HepG2 (cell line): Measurements from ENCODE around the gene MRPL14. TPM values are rescaled to one million over a fixed set of nuclear protein-coding genes. Genes with fewer than 3 reads are reported as not detected.

Experiments used
- ASH2L ChIP-seq: fragments of 300-600, 200-600 bp; sonication (generic); IDR thresholded peaks from 2 replicates; pipeline ENCODE4 v1.7.0; 2017; ENCODE audit warnings: low read depth, mild to moderate bottlenecking, moderate library complexity, mixed read lengths, low read length; ENCODE audit not compliant: insufficient read length
- ATF6 ChIP-seq: sonication (generic); formaldehyde crosslinking; conservative IDR thresholded peaks from 2 replicates; pipeline ENCODE4 v1.4.0; 2020; ENCODE audit warnings: missing genetic modification reagents
- HDAC6 ChIP-seq: fragments of 200-600 bp; sonication (generic); IDR thresholded peaks from 2 replicates; pipeline ENCODE4 v1.7.0; 2017; ENCODE audit warnings: mild to moderate bottlenecking, antibody characterized with exemption, low read length, low read depth
- MED13 ChIP-seq: sonication (generic); formaldehyde crosslinking; IDR thresholded peaks from 2 replicates; pipeline ENCODE4 v1.5.0; 2020; ENCODE audit warnings: missing genetic modification reagents
- PHF8 ChIP-seq: sonication (generic); formaldehyde crosslinking; IDR thresholded peaks from 2 replicates; pipeline ENCODE4 v1.5.0; 2020; ENCODE audit warnings: missing genetic modification reagents
- SOX13 ChIP-seq, 3 experiments: fragments of 450-650 bp in 1 of 3; sonication (generic) in 1 of 3; formaldehyde crosslinking in 1 of 3; IDR thresholded peaks in 2 of 3; conservative IDR thresholded peaks in 1 of 3; 2 replicates each; pipeline versions ENCODE4 v1.5.0 to v1.6.1; 2016 to 2020; ENCODE audit warnings: antibody characterized with exemption in 1 of 3, mild to moderate bottlenecking in 1 of 3, missing compliant biosample characterization in 1 of 3, missing genetic modification reagents in 1 of 3, moderate library complexity in 1 of 3
- ZBTB39 ChIP-seq: sonication (generic); formaldehyde crosslinking; IDR thresholded peaks from 2 replicates; pipeline ENCODE4 v1.5.0; 2020; ENCODE audit warnings: missing genetic modification reagents
- ZNF10 ChIP-seq: sonication (generic); formaldehyde crosslinking; IDR thresholded peaks from 2 replicates; pipeline ENCODE4 v1.4.0; 2020; ENCODE audit warnings: mild to moderate bottlenecking, low read depth, missing genetic modification reagents, borderline replicate concordance
- ZNF251 ChIP-seq: sonication (generic); formaldehyde crosslinking; IDR thresholded peaks from 2 replicates; pipeline ENCODE4 v1.9.0; 2021; ENCODE audit warnings: mild to moderate bottlenecking, missing genetic modification reagents
- ZNF543 ChIP-seq: sonication (generic); formaldehyde crosslinking; IDR thresholded peaks from 2 replicates; pipeline ENCODE4 v1.4.0; 2020; ENCODE audit warnings: mild to moderate bottlenecking, missing genetic modification reagents
- ZNF558 ChIP-seq: sonication (generic); formaldehyde crosslinking; IDR thresholded peaks from 2 replicates; pipeline ENCODE4 v1.9.0; 2022; ENCODE audit warnings: mild to moderate bottlenecking, missing genetic modification reagents, borderline replicate concordance
- ZNF672 ChIP-seq: sonication (generic); formaldehyde crosslinking; IDR thresholded peaks from 2 replicates; pipeline ENCODE4 v1.8.1; 2022; ENCODE audit warnings: missing genetic modification reagents
- ZNF768 ChIP-seq: sonication (generic); formaldehyde crosslinking; IDR thresholded peaks from 2 replicates; pipeline ENCODE4 v1.4.0; 2020; ENCODE audit warnings: missing genetic modification reagents
- ZNF792 ChIP-seq: IDR thresholded peaks from 2 replicates; pipeline ENCODE4 v1.6.1; 2016
- polyA plus RNA-seq, 8 experiments: library from polyadenylated mRNA; depleted of rRNA in 3 of 8; stranded (reverse) in 7 of 8; unstranded in 1 of 8; fragments of >200 nt; fragmentation: Illumina TruSeq in 4 of 8; extraction: Trizol in 4 of 8; gene quantifications; 2 replicates each; pipeline versions ENCODE4 v1.2.1 to v1.2.3, GENCODE V29; 2011 to 2016; ENCODE audit warnings: low read depth in 4 of 8, missing spikeins in 1 of 8, mixed read lengths in 1 of 8; ENCODE audit not compliant: insufficient read depth in 1 of 8
- total RNA-seq, 5 experiments: library from RNA; depleted of rRNA; stranded (reverse); fragments of >200 nt; fragmentation: Illumina TruSeq; extraction: Trizol; gene quantifications; 2 replicates each; pipeline ENCODE4 v1.2.3, GENCODE V29; 2016; ENCODE audit warnings: low read depth in 1 of 5
- TF ChIP-seq, protein P1 (sequence below): sonication (generic); formaldehyde crosslinking; IDR thresholded peaks from 2 replicates; pipeline ENCODE4 v1.4.0; 2020; ENCODE audit warnings: missing genetic modification reagents, borderline replicate concordance
- TF ChIP-seq, protein P2 (sequence below): sonication (generic); formaldehyde crosslinking; IDR thresholded peaks from 2 replicates; pipeline ENCODE4 v1.5.0; 2020; ENCODE audit warnings: mild to moderate bottlenecking, missing genetic modification reagents, borderline replicate concordance
- TF ChIP-seq, protein P3 (sequence below): sonication (generic); formaldehyde crosslinking; IDR thresholded peaks from 2 replicates; pipeline ENCODE4 v1.4.0; 2020; ENCODE audit warnings: missing genetic modification reagents, mild to moderate bottlenecking, borderline replicate concordance

Gene MRPL14
- total and polyA plus RNA-seq, 2 of the 13 experiments (the other 11 are each of a cell fraction or from before 2014, with no cell fraction given) = 157 to 178 TPM

- TF ChIP-seq PHF8 (CRISPR knock-in tag) = no peak
- TF ChIP-seq, protein P1, sequence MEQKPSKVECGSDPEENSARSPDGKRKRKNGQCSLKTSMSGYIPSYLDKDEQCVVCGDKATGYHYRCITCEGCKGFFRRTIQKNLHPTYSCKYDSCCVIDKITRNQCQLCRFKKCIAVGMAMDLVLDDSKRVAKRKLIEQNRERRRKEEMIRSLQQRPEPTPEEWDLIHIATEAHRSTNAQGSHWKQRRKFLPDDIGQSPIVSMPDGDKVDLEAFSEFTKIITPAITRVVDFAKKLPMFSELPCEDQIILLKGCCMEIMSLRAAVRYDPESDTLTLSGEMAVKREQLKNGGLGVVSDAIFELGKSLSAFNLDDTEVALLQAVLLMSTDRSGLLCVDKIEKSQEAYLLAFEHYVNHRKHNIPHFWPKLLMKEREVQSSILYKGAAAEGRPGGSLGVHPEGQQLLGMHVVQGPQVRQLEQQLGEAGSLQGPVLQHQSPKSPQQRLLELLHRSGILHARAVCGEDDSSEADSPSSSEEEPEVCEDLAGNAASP (CRISPR knock-in tag) = no peak; the same call in 1 of the 2 replicates
- TF ChIP-seq SOX13 (IDR thresholded peaks at IDR 0.05) = no peak
- peak in 1 of 2 experiments; percentile 51; a peak in 2 of 4 replicates for TF ChIP-seq SOX13 (CRISPR knock-in tag; conservative IDR thresholded peaks at IDR 0.05 in 1 of 2, IDR thresholded peaks at IDR 0.05 in 1 of 2)
- no peak for TF ChIP-seq MED13 (CRISPR knock-in tag)
- no peak for TF ChIP-seq ZNF768 (CRISPR knock-in tag)
- no peak for TF ChIP-seq HDAC6
- no peak for TF ChIP-seq ZNF672 (CRISPR knock-in tag)
- TF ChIP-seq, protein P2, sequence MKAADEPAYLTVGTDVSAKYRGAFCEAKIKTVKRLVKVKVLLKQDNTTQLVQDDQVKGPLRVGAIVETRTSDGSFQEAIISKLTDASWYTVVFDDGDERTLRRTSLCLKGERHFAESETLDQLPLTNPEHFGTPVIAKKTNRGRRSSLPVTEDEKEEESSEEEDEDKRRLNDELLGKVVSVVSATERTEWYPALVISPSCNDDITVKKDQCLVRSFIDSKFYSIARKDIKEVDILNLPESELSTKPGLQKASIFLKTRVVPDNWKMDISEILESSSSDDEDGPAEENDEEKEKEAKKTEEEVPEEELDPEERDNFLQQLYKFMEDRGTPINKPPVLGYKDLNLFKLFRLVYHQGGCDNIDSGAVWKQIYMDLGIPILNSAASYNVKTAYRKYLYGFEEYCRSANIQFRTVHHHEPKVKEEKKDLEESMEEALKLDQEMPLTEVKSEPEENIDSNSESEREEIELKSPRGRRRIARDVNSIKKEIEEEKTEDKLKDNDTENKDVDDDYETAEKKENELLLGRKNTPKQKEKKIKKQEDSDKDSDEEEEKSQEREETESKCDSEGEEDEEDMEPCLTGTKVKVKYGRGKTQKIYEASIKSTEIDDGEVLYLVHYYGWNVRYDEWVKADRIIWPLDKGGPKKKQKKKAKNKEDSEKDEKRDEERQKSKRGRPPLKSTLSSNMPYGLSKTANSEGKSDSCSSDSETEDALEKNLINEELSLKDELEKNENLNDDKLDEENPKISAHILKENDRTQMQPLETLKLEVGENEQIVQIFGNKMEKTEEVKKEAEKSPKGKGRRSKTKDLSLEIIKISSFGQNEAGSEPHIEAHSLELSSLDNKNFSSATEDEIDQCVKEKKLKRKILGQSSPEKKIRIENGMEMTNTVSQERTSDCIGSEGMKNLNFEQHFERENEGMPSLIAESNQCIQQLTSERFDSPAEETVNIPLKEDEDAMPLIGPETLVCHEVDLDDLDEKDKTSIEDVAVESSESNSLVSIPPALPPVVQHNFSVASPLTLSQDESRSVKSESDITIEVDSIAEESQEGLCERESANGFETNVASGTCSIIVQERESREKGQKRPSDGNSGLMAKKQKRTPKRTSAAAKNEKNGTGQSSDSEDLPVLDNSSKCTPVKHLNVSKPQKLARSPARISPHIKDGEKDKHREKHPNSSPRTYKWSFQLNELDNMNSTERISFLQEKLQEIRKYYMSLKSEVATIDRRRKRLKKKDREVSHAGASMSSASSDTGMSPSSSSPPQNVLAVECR (CRISPR knock-in tag) = peak; percentile 19; the same call in 1 of the 2 replicates
- peak; percentile 85 for TF ChIP-seq ZNF792 (CRISPR knock-in tag)
- no peak for TF ChIP-seq ZNF558 (CRISPR knock-in tag)
- no peak for TF ChIP-seq ASH2L
- no peak for TF ChIP-seq ZBTB39 (CRISPR knock-in tag)
- TF ChIP-seq ZNF543 (CRISPR knock-in tag) = no peak
- TF ChIP-seq ZNF10 (CRISPR knock-in tag) = no peak
- TF ChIP-seq, protein P3, sequence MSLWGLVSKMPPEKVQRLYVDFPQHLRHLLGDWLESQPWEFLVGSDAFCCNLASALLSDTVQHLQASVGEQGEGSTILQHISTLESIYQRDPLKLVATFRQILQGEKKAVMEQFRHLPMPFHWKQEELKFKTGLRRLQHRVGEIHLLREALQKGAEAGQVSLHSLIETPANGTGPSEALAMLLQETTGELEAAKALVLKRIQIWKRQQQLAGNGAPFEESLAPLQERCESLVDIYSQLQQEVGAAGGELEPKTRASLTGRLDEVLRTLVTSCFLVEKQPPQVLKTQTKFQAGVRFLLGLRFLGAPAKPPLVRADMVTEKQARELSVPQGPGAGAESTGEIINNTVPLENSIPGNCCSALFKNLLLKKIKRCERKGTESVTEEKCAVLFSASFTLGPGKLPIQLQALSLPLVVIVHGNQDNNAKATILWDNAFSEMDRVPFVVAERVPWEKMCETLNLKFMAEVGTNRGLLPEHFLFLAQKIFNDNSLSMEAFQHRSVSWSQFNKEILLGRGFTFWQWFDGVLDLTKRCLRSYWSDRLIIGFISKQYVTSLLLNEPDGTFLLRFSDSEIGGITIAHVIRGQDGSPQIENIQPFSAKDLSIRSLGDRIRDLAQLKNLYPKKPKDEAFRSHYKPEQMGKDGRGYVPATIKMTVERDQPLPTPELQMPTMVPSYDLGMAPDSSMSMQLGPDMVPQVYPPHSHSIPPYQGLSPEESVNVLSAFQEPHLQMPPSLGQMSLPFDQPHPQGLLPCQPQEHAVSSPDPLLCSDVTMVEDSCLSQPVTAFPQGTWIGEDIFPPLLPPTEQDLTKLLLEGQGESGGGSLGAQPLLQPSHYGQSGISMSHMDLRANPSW (CRISPR knock-in tag) = no peak
- TF ChIP-seq ATF6 (CRISPR knock-in tag) = no peak
- TF ChIP-seq ZNF251 (CRISPR knock-in tag) = no peak
Measured at GRCh38 chr6:44142835-44143234, 15.6 kb upstream of the MRPL14 start (continued).
